Central memory CD4-positive, alpha-beta T cell (primary cell): Measurements from ENCODE around the gene ALDH16A1.
A peak's percentile ranks its signal among the peaks of the same experiment; 100 is the strongest.

Source experiments
- DNase-seq: peaks from one replicate; pipeline ENCODE4 v3.0.0; 2022

Gene ALDH16A1

DNA sequence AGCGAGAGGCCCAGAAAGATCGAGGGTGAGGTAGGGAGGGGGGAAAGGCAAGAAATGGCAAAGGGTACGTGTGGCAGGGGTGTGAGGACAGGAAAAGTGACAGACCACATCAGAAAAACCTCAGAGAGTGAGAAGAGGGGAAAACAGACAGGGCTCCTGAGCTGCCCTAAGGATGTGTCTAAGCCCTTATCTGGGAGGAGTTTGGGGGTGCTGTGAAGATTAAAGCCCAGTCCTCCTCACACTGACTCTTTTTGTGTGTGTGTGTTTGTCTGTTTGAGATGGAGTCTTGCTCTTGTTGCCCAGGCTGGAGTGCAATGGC lies 29.1 kb upstream of the ALDH16A1 start:
- DNase-seq: peak; percentile 48

DNA sequence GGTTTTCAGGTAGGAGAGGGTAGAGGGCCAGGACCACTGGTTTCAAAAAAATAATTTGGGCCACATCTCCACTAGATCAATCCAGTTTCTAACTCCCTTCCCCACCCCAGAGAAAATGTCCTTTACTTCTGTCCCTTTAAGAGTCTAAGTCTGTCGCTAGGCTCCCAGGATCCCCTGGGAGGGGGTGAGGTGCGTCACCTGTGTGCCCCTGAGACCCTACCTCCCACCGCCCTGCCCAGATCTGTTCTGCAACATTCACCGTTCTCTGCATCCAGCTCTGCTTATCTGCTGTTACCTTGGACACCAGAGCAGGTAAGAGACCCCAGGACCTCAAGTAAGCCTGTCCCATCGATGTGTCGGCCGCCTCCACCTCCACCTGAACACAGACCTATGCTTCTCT lies 27.8 kb upstream of the ALDH16A1 start, which contains the start of gene GFY:
GFY (plus strand) TSS at position 211 of the 400 bp plus-strand sequence. CDS start 1,043 bp downstream, outside the sequence.
- no peak for DNase-seq

DNA sequence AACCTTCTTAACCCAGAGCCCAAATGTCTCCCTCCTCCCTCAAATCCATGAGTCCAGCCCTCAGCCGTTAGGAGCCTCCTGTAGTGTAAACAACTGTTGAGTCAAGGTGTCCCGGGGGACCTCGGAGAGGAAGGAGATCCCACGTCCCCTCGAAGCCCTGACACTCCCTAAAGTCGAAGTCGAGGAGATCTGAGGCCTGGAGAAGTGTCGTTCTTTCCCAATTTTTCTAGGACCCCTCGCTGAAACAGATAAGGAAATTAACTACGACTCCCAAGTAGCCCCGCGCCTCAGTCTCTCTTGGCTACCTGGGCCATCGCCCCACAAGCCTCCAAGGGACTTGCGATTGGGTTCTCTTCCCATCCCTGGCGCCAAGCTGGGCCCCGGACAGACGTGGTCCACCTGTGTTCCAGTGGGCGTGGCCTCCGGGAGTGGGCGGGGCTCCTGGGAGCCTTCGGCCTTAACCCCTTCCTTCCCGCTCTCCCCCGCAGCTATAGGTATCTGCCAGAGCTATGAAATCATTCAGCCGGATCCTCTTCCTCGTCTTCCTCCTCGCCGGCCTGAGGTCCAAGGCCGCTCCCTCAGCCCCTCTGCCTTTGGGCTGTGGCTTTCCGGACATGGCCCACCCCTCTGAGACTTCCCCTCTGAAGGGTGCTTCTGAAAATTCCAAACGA lies 27.0 kb upstream of the ALDH16A1 start:
- no peak for DNase-seq

DNA sequence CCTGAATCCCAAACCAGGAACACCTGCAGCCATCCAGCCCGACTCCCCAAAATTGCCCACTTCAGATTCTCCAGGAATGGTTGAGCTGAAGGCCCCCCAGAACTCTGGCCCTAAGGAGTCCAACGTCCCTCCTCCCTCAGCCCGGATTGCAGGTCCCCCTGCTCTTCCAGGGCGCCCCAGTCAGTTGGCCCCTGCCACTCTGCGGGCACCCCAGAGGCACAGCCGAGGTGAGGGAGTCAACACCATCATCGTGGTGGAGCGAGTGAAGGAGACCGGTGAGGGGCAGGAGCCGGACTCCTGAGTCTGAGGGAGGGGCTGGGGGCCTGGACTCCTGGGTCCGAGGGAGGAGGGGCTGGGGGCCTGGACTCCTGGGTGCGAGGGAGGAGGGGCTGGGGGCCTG lies 25.7 kb upstream of the ALDH16A1 start:
- no peak for DNase-seq

DNA sequence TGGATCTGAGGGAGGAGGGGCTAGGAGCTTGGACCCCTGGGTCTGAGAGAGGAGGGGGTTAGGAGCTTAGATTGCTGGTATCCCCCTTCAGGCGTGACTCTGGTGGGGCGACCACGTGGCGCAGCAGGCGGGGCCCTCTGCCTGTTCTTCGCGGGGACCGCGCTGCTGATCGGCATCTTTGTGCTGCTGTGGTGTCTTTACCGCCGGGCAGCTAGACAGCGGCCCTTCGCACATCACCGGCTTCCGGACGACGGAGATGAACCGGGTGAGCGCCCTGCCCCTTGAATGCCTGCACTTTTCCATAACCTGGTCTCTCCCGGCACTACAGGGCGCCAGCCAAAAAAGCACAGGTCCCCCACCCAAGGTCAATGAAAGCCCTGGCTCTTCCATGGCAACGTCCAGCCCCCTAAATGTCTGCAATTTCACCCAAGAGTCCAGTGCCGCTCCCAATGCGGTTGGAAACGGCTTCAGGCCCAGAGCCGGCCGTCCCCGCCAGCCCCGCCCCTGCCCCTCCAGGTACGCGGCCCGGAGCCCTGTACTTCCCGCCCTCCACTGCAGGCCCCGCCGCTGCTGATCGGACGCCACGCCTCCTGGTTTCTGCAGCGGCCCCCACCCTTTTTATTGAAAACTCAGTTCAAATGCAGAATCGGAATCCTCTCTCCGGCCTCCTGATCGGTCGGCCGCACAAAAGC lies 25.0 kb upstream of the ALDH16A1 start:
- DNase-seq: no peak

DNA sequence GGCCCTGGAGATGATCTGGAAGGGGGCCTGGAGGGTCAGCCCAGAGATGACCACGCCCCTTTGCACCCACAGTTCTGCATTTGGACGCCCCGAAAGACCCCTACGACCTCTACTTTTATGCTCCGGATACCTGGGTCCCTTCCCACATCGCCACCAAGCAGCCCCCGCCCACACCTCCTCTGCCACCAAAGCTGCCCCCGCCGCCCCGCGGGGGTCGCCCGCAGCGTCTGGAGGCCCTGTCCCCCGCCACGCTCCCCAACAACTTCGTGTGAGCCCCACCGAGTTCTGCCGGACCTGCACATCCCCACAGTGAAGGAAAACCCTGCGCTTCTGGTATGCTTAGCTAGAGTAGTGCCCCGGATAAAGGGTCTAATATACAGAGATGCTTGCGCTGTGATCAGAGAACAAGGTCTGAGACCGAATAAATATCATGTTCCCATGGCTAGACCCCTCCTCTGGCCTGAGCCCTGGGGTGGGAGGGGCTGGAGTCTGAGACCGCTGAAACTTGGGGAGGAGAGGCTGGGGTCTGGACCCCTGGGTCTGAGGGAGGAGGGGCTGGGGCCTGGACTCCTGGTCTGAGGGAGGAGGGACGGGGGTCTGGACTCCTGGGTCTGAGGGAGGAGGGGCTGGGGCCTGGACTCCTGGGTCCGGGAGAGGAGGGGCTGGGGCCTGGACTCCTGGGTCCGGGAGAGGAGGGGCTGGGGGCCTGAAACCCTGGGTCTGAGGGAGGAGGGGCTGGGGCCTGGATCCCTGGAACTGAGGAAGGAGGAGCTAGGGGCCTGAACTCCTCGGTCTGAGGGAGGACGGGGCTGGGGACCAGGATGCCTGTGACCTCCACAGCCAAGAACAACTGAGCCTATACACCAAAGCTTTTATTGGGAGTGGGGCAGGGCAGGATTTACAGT lies 24.2 kb upstream of the ALDH16A1 start:
- no peak for DNase-seq

DNA sequence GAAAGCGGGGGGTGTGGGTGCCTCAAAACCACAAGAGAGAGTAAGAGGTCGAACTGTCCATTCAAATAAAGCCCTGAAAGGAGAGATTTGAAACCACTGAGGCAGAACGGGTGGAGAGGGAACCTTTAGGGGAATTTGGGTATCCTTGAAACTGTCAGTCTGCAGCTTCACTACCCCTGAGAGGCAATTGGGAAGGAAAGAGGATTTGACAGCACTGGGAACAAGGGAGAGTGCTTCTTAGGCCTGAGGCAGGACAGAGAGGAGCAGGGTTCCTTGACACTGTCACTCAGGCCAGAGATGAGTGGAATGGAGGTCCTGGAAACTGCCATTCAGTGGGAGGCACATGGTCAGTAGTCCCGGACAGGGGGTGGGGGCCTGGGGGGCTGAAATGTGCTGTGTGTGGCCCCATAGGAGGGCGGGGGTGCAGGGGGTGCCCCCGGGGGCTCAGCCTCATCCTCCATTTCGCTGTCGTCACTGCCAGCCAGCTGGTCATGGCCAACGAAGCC lies 22.8 kb upstream of the ALDH16A1 start:
- no peak for DNase-seq

DNA sequence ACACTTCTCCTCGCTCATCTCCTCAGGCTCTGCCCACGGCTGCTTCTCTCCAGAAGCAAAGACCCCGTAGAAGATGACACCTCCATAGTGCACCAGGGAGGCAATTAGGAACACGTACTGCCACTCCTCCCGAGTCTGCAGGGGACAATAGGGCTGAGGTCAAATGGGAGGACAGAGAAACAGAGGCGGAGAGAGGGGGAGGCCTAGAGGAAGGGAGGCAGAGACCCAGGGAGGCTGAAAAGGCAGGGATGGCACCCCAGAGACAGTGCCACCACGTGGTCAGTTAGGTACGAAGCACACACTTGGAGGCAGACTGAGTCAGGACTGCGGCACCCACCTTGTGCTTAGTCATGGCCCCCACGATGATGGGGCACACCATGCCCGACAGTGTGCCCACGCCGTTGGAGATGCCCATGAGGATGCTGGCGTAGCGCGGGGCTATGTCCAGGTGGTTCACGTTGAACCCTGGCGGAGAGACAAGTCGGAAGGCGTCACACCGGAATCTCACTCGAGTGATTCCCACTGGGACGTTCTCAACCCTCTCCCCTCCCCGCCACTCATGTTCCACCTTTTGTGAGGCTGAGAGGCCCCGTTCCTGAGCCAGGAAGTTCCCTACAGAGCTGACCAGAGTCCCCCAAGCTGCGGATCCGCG lies 22.2 kb upstream of the ALDH16A1 start:
- no peak for DNase-seq

DNA sequence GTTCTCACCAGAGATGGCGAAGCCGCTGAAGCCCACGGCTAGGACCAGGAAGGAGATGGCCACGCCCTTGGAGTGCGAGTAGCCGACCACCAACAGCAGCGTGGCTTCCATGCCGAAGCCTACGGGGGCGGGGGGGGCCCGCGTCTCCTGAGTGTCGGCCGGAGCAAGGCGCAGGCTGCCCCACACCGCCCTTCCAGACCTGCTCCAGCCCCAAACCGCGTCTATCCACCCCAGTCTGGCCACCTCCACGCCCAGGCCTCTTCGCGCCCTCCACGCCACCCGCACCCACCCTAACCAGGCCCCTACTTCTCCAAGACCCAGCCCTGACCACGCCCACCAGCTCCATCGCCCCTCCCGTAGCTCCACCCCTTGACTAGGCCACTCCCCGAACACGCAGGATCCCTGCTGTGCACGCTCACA lies 21.7 kb upstream of the ALDH16A1 start:
- DNase-seq: no peak

DNA sequence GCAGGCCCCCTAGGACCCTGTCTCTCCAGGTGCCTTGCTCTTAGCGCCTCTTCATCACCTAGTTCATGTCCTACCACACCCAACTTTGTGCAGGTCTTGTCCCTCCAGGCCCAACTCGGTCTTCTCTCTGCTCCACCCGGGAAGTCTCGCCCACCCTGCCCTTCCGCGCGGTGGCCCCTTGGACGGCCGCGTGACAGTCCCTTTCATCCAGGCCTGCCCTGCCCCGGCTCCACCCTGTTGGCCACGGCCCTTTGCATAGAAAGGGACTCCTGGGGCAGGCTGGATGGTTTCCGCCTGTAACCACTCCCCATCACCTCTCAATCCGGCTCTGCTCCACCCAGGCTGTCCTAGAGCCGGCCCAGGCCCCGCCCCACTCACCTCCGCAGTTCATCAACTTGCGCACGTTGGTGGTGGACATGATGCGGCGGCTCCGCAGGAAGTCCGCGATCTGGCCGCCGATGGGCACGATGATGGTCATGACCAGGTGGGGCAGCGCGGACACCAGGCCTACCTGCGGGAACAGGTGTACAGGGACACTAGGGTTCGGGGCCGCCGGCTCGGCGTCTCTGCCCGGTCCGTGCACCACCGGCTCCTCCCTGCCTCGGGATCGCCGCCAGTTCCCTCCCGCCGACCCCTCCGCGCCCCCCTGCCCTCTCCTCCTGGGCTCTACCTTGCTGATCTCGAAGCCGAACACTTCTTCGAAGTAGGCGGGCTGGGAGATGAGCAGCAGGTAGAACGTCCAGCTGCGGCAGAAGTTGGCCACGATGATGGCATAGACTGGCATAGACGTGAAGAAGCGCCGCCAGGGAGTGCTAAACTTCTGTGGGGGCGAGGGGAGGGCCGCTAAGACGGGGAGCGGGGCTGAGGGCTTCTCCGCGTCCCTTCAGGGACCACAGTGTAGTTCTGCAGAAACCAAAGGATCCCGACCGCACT lies 20.6 kb upstream of the ALDH16A1 start:
- no peak for DNase-seq

DNA sequence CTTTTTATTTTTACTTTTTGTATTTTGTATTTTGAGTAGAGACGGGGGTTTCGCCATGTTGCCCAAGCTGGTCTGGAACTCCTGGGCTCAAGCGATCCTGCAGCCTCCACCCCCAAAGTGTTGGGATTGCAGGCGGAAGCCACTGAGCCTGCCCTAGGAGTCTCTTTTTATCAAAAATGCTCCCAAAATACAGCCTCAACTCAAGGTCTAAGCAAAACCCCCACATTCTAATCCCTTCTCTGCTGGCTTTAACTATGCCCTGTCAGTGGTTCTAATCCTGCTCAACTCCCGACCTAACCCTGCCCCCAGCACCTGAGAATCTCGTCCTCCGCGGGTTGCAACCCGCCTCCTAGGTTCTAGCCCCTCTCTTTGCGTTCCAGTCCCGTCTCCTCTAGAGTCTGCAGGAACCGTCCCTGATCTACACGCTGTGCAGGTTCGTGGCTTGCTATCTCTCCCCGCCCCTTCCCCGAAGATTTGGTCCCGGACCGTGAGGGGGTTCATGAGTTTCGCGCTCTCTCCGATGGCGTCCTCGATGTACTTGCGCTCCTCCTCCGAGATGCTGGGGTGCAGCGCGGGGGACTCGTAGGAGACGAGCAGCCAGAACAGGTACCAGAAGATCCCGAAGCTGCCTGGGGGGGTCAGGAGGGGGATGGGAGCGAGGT lies 19.7 kb upstream of the ALDH16A1 start:
- DNase-seq: no peak

DNA sequence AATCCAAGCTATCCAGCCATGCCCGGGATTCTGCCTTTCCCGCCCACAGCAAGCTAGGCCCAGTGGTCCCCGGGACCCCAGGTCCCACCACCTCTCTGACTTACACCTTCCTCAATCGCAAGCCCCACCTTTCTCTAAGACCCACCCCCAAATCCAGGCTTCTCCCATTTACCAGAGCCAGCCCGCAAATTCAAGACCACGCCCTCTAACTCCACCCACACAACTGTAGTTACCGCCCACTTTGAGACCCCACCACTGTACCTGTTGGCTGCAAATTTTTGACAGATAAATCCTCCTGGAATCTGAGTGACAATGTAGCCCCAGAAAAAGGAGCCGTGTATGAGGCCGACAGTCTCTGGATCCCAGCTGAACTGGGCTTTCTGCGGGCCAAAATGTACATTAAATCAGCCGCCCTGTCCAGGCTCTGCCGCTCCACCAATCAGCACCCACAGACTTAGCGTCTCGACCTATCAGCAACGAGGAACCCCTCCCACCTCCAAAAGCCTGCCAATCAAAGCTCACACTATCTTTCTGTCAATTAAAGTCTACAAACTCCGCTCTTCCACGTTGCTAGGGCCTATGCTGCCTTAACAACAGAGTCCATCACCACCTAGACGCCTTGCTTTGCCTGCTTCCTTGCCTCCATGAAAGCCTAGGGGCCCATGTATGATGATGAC lies 18.0 kb upstream of the ALDH16A1 start:
- no peak for DNase-seq

DNA sequence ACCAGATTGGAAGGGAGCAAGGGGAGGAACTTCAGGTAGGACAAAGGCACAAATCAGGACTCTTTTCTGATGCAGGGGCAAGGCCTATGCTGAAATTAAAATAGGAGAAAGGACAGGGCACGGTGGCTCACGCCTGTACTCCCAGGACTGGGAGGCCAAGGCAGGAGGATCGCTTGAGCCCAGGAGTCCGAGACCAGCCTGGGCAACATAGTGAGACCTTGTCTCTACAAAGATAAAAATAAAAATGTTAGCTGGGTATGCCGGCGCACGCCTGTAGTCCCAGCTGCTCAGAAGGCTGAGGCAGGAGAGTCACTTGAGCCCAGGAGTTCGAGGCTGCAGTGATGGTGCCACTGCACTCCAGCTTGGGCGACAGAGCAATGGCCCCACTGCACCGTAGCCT lies 17.4 kb upstream of the ALDH16A1 start:
- DNase-seq: no peak

DNA sequence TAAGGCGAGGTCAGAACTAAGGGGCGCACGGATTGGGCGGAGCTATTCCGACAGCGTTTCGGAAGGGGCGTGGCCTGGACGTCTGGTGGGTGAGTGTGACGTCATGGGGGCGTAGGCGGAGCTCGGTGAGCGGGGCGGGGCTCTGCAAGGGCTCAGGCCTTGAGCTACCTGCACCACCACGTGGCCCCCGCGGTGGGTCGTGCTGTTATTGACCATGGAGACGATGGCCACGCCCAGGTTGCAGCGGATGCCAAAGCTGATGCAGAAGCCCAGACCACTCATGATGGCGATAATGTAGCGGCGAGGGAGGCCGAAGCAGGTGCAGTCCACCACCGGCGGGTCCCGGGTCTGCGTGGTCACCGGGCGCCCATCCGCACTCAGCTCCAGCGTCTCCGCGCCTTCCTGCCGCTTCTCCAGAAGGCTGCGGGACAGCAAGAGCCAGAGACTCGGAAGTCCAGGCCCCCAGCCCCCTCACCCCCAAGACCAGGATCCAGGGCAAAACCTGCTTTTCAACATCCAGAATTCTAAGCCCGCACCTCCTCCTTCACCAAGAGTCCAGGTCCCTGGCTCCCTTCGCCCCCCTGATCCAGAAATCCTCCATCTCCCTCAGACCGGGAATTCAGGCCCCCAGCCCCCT lies 16.5 kb upstream of the ALDH16A1 start:
- no peak for DNase-seq

DNA sequence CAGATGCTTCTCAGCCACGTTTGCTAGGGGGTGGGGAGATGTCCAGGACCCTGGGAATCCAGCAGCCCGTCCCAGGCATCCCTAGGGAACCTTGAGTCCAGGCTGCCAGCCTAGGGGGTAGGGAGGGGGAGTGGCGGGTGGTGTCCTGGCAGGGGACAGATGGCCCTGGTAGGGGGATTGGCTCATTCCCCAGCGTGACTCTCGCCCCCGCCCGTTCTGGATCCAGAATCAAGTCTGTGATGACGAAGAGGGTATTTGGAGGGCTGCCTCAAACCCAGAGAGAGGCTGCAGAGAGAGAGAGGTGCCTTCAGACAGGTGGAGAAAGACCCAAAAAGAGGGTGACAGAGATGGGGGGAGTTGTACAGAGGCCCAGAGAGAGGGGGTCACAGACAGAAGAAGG lies 15.8 kb upstream of the ALDH16A1 start:
- DNase-seq: no peak

DNA sequence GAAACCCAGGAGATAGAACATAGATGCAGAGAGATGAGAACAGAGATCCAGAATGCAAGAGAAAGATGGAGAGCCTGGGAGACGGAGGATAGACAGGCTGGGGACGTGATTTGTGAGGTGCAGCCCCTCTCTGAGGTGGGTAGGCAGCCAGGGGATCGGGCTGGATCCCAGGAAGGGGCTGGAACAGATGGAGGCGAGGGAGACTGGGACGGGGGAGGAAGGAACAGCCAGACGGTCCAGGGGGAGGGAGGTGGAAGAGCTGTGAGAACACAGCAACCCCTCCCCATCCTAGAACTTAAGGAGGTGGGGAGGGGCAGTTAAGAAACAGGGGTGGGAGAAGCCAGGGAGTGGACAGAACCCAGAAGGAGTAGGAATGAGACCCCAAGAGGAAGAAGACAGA lies 14.8 kb upstream of the ALDH16A1 start:
- DNase-seq: no peak

DNA sequence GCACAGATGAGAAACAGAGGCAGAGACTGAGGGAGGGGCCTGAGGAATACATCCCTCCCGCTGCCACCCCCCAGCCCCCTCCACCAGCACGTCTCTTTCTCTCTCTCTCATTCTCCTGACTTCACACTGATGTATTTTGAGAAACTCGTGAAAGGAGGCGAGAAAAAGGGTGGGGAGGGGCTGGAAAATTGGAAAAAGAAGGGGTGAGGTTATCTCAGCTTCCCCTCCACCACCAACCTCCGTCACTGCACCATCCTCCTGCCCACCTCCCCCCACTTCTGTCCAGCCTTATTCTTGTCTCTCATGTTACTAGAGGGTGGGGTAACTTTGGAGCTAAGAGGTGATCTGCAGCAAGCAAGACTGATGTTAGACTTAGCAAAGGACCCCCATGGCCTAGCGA lies 13.2 kb upstream of the ALDH16A1 start:
- DNase-seq: no peak

DNA sequence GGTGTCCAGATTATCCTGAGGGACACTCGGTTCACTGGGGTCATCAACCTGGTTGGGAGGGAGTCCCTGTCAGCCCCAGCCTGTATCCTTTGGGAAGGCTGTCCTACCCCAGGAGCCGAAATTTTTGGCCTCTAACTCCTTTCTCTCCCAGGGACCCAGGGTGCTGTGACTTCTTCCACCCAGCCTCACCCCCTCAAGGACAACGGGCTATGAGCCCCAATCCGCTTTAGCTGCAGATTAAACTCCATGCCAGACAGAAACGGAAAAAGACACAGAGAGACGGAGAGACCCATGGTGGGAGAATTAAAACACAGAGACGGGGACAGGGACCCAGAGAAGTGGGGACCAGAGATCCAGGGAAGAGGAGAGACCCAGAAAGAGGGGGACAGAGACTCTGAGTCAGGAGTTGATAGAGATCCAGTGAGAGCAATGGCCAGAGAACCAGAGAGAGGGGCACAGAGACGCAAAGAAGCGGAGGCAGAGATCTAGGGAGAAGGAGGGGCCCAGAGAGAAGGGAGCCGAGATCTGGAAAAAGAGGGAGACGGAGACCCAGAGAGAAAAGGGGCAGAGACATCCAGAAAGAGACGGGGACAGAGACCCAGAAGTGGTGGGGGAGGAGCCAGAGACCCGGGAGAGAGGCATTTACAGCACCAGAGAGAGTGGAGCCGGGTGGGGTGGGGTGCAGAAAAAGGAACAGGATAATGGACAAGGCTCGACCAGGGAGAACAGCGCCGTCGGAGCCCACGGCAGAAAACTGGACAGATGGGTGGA lies 12.4 kb upstream of the ALDH16A1 start:
- DNase-seq: no peak

DNA sequence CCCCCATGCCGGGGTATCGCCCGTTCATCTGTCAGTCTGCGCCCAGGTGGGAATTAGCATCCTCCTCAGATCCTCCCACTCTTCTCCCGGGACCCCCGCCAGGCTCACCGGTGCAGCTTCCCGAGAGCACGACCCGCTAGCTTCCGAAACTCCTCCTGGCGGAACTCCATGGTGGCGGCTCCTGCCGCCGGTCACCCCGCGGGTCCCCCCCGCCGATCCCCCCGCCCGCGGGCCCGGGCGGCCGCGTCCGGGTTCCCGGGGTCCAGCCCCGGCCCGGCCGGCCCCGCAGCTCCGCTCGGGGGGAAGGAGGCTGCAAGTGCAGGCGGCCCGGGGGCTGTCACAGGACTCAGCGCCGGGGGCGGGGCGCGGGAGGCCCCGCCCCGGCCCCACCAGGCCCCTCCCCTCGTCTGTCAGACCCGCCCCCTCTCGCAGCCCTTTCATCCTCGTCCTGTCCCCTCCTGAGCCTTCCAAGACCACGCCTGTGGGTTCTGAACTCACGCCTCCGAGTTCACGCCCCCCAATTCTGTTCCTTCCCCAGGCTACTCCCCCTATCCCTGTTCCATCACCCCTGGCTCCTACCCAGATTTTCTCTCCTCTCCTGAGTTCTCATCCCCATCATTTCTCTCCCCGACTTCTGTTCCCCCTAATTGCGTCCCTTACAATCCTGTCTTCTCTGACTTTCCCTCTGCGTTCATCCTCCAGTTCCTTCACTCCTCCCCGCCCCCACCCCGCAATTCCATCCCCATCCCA lies 11.6 kb upstream of the ALDH16A1 start, which contains the start of gene SLC17A7:
SLC17A7 (minus strand) TSS at position 318 of the 750 bp plus-strand sequence; CDS start at position 170, 148 bp downstream.
- DNase-seq: no peak
